Lung microvascular endothelial cell (primary cell): ENCODE data around the gene RPP40. TPM values are rescaled to one million over a fixed set of nuclear protein-coding genes. Genes with fewer than 3 reads are reported as not detected.
"Not testable (repeated sequence)": the region's sequence is repeated elsewhere in the genome, so short reads cannot be mapped to it uniquely, and the experiment has no call there.

ENCODE experiments used
- DNase-seq, 2 donors: peaks; one replicate each; pipeline versions ENCODE4 v3.0.0 to v3.0.0-alpha.2; 2010; ENCODE audit warnings: low read depth in 2 of 2
- total RNA-seq: library from RNA; depleted of rRNA; stranded (reverse); fragments of >200 nt; gene quantifications from 2 replicates; pipeline ENCODE4 v1.2.1, GENCODE V29; 2014

RPP40 gene, protein sequence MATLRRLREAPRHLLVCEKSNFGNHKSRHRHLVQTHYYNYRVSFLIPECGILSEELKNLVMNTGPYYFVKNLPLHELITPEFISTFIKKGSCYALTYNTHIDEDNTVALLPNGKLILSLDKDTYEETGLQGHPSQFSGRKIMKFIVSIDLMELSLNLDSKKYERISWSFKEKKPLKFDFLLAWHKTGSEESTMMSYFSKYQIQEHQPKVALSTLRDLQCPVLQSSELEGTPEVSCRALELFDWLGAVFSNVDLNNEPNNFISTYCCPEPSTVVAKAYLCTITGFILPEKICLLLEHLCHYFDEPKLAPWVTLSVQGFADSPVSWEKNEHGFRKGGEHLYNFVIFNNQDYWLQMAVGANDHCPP
- 14.2 and 25.2 TPM in 2 replicates for total RNA-seq

DNA sequence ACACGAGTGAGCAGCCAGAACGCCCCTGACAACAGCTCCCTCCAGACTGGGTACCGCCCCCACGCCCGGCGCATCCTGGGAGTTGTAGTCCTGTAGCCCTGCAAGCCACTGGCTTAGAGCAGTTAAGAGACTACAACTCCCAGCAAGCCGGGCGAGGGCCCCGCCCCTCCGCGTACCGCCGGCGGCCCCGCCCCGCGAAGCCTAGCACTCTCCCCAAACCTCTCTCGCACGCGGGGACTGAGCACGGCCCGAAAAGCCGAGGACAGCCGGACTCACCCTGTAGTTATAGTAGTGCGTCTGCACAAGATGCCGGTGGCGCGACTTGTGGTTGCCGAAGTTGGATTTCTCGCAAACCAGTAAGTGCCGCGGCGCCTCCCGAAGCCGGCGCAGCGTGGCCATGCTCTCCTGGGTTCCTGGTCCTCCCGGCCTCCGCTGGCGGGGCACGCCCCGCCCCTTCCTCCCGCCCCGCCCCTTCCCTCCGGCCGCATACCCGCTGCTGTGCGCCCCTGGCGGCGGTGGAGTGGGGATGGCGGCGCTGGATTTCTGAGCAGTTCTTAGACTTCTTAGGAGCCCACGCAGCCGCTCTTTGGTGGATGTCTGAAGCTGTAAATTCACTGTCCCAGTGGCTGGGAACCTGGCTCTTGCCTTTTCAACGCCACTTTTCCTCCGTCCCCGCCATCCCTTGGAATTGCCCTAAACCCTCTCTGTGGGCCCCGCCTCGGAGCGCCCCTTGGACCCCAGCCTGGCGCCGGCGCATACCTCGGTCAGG, at the start of gene RPP40:
RPP40 (minus strand) TSS at position 434 of the 769 bp plus-strand sequence; CDS start at position 399, 35 bp downstream.
- DNase-seq = peak; percentile 97

DNA sequence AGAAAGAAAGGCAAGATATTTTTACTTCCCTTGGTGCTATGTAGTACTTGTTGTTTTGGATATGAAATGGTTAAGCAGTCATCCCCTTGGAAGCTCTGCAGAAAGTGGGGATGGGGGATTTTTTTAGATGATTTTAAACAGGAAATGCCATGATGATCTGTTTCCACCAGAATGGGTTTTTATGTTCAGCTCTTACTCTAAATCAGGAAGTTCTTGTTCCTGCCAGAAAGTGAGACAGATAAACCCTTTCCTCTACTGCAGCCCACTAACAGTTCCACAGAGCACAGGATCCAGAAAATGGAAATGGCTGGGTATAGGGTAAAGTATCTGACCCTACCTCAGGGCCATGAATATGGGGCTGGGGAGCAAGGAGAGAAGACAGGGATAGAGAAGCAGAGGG, 49.2 kb upstream of the RPP40 start:
- DNase-seq = peak; percentile 81 to 91

DNA sequence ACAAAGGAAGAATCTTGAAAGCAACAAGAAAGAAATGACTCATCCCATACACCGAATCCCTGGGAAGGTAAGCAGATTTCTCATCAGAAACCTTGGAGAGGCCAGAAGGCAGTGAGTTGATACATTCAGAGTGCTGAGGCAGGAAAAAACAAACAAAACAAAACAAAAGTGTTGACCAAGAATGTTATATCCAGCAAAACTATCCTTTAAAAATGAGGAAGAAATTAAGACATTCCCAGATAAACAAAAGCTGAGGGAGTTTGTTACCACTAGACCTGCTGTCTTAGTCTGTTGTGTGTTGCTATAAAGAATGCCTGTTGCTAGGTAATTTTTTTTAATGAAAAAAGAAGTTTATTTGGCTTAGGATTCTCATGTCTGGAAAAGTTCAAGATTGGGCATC, 47.6 kb upstream of the RPP40 start:
- DNase-seq = no peak

DNA sequence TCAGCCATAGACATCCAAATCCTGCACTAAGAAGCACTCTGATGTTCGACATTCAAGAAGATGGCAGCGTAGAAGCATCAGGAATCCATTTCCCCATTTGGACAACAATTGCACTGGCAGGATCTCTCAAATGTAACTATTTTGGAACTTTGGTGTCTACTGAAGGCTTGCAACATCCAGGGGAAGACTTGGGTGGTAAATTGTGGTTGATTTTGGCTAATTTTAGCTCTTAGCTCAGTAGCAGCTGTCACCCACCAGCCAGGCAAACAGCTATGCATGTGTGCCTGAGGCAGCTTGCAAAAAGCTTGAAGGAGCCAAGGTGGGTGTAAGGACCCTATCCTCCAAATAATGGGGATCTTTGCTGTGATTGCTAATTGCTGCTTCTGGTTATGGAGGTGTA, 46.2 kb upstream of the RPP40 start:
- no peak for DNase-seq

GRCh38 chr6:5046430-5046829, 42.6 kb upstream of the RPP40 start:
- DNase-seq = no peak

GRCh38 chr6:5045416-5045815, 41.6 kb upstream of the RPP40 start:
- DNase-seq = no peak

DNA sequence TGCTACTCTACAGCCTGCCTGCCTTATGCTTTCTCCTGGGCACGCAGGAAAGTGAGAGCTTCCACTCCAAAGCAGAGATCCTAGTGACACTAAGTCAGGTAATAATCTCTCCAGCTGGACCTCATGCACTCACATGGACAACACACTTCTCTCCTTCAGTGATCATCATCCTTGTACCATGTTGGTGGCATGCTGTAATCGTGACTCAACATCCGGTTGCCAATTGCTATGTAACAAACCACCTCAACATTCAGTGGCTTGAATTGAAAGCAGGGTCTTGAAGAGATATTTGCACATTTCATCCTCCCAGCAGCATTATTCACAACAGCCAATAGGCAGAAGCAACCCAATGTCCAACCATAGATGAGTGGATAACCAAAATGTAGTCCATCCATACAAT, 41.0 kb upstream of the RPP40 start:
- peak in 1 of 2 donors; percentile 21 for DNase-seq

DNA sequence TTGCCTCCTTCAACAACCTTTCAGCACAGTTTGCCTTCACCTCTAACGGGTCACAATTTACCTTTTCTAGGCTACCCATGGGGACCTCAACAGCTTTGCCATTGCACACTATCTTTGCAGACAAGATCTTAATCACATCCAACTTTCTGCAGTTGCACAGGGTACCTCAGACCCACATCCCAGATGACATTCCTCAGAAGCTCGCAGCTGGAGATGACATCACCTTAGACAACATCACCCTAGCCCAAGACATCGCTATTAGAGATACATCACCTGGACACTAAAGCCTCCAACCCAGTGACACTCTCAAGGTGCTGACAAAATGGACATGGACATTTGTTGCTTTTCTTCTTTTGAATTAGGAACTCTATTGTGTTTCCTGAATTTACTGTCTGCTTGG, 38.6 kb upstream of the RPP40 start:
- DNase-seq = no peak

- DNase-seq = no peak
These were observed 38.1 kb upstream of the RPP40 start for GRCh38 chr6:5041955-5042354.

- peak in 1 of 2 donors; percentile 60 for DNase-seq
These were observed 32.4 kb upstream of the RPP40 start for GRCh38 chr6:5036269-5036668.

DNA sequence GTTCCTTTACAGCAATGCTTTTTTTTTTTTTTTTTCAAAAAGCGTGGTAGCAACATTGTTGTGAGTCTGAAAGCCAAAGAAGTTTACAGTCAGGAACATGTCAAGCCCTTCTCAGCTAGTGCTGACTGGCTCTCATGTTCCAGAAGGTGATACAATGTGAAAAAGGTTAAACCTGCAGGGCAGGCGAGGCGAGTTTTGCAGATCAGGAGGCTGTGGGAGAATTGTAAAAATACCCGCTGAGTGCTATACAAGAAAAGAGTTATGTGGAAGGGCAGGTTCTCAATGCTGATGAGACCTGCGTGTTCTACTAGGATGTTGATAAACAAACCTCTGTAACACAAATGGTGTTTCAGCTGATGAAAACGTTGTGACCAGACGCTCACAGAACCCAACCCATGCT, 30.9 kb upstream of the RPP40 start:
- DNase-seq = no peak

DNA sequence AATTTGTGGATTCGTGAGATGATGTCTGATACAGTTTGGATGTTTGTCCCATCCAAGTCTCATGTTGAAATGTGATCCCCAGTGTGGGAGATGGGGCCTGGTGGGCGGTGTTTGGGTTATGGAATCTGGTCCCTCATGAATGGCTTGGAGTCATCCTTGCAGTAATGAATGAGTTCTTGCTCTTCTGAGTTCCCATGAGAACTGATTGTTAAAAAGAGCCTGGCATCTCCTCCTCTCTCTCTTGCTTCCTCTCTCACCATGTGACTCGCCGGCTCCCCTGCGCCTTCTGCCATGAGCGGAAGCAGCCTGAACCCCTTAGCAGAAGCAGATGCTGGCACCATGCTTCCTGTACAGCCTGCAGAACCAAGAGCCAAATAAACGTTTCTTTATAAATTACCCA, 30.5 kb upstream of the RPP40 start:
- DNase-seq = no peak

DNA sequence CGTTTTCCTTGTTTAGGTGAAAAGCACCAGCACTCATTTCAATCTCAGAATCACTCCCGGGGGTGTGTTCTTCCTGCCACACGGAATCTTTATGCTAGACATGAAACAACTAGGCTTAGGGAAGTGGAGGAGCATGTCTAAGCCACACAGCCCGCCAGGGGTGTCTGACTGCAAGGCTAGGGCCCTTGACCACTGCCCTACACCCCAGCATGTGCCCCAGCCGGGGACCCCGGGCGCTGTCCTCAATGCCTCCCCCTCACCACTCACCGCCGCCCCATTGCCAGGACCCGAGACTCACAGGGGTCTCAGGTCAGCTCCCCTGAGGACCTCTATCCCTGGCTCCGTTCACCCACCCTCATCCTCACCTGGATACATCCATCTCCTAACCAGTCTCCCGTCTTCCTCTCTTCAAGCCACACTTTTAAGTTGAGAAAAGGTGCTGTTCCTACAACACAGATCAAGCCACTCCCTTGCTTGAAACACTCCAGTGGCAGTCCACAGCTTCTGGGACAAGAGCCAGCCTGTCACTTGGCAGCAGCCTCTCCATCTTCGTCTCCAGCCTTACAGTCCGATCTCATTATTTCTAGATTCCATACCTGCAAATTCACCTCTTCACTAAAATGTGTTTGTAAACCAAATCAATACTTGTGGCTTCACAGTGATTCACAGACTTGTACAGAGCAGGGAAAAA, 29.5 kb upstream of the RPP40 start:
- DNase-seq = not testable (repeated sequence)

DNA sequence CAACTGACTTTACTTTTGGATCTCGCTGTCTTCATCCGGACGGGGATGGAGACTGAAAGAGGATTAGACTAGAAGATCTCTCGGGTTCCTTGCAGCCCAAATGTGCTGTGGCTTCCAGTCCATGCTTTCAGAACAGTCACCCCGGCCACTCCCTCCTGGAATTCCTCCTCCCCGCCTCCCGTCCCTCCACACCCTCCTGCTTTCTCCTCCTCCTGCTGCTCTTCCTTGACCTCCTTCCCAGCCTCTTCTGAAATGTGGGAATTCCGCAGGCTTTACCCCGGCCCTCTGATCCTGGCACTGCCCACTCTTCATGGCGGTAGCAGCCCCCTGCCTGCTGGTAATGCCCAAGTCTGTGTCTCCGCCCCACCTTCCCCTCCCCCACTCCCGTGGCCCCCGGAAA, 28.9 kb upstream of the RPP40 start:
- peak in 1 of 2 donors; percentile 36 for DNase-seq

- no peak for DNase-seq
These were observed 27.3 kb upstream of the RPP40 start for GRCh38 chr6:5031150-5031549.

DNA sequence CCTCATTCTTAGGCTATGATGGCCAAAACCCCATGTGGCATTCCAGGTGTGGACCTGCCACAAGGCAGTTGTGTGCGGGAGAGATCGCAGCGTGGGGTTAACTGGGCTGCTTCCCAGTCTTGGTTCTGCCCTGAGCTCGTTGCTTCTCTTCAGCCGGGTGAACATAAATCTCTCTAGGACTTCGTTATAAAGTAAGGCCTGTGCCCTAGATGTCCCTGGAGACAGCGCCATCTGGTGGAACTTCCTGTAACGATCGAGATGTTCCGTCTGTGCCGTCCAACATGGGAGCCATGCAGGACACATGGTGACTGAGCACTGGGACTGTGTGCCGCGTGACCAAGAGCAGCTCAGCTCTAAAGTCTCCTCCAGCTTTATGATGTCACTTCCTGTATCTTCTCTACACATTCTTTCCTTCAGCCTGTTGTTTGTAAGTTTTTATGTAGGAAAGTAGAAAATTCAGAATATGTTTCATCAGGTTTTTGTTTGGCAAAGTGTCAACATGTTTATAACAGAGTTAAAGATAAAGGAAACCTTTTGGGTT, 26.8 kb upstream of the RPP40 start:
- DNase-seq = peak; percentile 84 to 89

DNA sequence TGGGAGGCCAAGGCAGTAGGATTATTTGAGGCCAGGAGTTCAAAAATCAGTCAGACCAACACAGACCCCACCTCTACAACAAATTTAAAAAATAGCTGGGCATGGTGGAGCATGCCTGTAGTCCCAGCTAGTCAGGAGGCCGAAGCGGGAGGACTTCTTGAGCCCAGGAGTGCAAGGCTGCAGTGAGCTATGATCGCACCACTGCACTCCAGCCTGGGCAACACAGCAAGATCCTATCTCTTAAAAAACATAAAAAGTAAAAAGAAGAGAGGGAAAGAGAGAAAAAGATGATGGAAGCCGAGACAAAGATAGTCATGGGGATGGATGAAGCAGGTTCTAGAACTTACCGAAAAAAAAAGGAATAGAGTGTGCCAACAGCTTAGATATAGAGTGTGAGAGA, 25.8 kb upstream of the RPP40 start:
- DNase-seq = no peak

DNA sequence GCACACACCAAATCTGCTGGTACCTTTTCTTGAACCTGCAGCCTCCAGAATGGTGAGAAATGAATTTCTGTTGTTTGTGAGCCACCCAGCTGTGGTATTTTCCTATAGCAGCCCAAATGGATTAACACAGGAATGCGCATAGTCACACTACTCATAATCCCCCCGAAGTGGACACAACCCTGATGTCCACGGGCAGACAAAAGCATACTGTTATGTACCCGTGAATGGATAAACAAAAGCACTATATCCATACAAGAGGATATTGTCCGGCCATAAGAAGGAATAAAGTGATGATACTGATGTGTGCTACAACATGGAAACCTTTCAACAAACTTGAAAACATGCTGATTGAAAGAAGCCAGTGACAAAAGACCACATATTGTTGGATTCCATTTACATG, 25.1 kb upstream of the RPP40 start:
- no peak for DNase-seq

DNA sequence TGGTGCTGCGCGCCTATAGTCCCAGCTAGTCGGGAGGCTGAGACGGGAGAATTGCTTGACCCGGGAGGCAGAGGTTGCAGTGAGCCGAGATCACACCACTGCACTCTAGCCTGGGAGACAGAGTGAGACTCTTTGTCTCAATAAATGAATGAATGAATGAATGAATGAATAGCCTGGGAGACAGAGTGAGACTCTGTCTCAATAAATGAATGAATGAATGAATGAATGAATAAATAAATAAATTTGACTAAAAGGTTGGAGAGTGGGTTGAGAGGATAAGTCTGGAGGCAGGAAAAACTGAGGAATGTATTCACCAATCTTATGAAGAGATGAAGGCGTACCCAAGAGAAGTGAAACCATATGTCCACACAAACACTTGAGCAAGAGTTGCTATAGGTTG, 24.5 kb upstream of the RPP40 start:
- DNase-seq = no peak

- peak; percentile 36 to 51 for DNase-seq
These were observed 22.3 kb upstream of the RPP40 start for GRCh38 chr6:5025911-5026819.

GRCh38 chr6:5023923-5024322, 20.1 kb upstream of the RPP40 start:
- no peak for DNase-seq
